Measurements from ENCODE around the gene NPEPPS.

NPEPPS gene

GRCh38 chr17:47634870-47635269 lies 104.0 kb downstream of the NPEPPS start:
- no peak for DNase-seq

- DNase-seq: no peak
These were observed 104.8 kb downstream of the NPEPPS start for GRCh38 chr17:47635734-47636133.

DNA sequence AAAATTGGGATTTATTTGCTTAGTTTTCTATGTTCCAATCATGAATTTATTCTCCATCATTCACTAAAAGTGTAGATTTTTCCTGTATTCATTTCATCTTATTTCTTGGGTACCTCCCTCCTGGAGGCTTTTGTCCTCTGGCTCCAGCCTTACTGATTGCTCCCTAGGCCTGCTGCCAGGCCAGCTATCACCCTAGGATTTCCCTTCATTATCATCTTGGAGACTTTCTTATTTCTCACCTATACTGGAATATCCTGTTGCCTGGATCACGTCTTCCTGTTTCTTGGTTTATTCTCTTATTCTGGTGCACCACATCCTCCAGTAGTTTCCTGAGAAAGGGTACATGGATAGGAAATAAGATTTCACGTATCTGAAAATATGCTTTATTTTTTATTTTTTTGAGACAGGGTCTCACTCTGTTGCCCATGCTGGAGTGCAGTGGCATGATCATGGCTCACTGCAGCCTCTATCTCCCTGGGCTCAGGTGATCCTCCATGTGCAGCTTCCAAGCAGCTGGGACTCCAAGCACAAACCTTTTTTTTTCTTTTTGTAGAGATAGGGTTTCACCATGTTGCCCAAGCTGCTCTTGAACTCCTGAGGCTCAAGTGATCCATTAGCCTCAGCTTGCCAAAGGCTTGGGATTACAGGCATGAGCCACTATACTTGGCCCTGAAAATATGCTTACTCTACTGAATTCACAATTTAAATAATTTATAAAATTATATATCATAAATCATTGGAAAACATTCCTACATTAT lies 105.5 kb downstream of the NPEPPS start:
- no peak for DNase-seq

- no peak for DNase-seq
These were observed 108.0 kb downstream of the NPEPPS start for GRCh38 chr17:47638903-47639302.

GRCh38 chr17:47640076-47640475 lies 109.2 kb downstream of the NPEPPS start:
- DNase-seq: no peak

DNA sequence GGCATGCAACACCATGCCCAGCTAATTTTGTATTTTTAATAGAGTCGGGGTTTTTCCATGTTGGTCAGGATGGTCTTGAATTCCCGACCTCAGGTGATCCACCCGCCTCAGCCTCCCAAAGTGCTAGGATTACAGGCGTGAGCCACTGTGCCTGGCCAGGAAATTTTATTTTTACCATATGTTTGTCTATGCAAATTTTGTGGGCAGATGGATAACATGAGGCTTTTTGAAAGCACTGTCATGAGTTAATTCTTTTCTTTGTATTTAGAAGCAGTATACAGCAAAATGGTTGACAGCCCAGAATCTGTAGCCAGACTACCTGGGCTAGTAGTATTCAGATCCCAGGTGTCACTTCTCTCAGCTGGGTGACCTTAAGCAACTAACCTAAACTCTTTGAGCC lies 110.3 kb downstream of the NPEPPS start:
- no peak for DNase-seq

GRCh38 chr17:47643116-47643515 lies 112.2 kb downstream of the NPEPPS start:
- no peak for DNase-seq

DNA sequence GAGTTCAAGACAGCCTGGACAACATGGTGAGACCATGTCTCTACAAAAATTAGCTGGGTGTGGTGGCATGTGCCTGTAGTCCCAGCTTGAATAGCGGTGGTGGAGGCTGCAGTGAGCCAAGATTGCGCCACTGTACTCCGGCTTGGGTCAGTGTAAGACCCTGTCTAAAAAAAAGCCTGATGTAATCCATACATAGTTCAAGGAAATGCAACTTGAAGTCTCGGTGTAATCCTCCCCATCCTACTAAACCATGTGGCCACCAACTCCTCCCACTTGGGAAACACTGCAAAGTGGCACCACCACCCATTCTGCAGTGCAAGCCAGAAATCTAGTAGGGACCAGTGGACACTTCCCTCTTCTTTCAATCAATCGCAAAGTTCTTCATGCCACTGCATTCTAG lies 113.4 kb downstream of the NPEPPS start:
- DNase-seq: no peak

- DNase-seq: peak; percentile 100
These were observed 118.5 kb downstream of the NPEPPS start, which contains the start of gene KPNB1 for GRCh38 chr17:47649153-47649971. KPNB1 (plus strand) TSS chr17:47649919; CDS start chr17:47650245, 326 bp downstream.

DNA sequence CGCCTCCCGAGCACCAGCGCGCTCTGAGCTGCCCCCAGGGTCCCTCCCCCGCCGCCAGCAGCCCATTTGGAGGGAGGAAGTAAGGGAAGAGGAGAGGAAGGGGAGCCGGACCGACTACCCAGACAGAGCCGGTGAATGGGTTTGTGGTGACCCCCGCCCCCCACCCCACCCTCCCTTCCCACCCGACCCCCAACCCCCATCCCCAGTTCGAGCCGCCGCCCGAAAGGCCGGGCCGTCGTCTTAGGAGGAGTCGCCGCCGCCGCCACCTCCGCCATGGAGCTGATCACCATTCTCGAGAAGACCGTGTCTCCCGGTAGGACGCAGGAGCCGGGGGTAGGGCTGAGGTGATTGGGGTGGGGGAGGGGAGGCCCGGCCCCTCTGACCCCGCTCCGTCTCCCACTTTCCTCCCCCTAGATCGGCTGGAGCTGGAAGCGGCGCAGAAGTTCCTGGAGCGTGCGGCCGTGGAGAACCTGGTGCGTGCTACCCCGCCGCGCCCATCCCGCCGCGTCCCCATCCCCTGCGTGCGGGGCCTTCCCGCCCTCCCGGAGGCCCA lies 119.1 kb downstream of the NPEPPS start:
- no peak for DNase-seq

GRCh38 chr17:47650525-47651522 lies 119.9 kb downstream of the NPEPPS start:
- peak; percentile 98 for DNase-seq

DNA sequence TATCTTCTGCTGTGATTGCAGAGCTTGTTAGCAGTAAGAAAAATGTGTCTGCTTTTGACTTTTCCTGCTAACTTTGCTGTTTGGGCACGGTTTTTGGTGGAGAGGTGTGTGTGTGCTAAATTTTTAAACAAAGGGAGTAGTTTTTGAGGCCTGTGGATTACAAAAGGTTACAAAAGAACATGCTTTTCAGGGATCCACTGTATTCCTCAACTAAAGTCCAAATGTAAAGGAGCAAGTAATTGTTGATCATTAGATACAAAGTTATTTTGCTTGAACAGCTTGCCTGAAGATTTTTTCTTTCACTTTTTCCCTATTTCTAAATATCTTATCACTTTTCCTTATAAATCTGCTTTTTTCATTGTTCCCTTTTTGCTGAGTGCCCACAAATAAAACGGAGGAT lies 120.8 kb downstream of the NPEPPS start:
- no peak for DNase-seq

- no peak for DNase-seq
These were observed 121.7 kb downstream of the NPEPPS start for GRCh38 chr17:47652570-47652969.

DNA sequence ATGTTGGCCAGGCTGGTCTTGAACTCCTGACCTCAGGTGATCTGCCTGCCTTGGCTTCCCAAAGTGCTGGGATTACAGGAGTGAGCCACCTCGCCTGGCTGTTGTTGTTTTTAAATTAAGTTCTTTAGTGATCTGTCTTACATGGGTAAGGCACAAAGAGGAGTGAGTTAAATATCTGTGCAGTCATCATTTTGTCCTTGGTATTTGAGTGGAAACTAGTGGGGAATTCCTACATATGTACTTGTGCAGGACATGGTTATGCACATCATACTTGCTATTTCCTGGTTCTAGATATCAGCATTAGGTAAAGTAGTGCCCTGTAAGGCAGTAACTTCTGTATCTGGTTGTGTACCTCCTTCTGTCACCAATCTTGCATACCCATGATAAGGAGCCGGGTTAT lies 122.5 kb downstream of the NPEPPS start:
- no peak for DNase-seq

- DNase-seq: no peak
These were observed 124.1 kb downstream of the NPEPPS start for GRCh38 chr17:47654991-47655390.

DNA sequence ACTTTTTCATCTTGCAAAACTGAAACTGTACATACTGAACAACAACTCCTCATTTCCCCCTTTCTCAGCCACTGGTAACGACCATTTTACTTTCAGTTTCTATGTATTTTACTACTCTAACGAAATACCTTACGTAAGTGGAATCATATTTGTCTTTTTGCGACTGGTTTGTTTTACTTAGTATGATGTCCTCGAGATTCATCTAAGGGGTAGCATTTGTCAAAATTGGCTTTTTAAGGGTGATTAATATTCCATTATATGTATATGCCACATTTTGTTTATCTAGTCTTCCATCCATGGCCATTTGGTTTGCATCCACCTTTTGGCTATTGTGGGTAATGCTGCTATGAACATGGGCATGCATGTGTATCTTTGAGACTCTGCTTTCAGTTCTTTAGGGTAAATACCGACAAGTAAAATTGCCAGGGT lies 129.2 kb downstream of the NPEPPS start:
- DNase-seq: no peak

DNA sequence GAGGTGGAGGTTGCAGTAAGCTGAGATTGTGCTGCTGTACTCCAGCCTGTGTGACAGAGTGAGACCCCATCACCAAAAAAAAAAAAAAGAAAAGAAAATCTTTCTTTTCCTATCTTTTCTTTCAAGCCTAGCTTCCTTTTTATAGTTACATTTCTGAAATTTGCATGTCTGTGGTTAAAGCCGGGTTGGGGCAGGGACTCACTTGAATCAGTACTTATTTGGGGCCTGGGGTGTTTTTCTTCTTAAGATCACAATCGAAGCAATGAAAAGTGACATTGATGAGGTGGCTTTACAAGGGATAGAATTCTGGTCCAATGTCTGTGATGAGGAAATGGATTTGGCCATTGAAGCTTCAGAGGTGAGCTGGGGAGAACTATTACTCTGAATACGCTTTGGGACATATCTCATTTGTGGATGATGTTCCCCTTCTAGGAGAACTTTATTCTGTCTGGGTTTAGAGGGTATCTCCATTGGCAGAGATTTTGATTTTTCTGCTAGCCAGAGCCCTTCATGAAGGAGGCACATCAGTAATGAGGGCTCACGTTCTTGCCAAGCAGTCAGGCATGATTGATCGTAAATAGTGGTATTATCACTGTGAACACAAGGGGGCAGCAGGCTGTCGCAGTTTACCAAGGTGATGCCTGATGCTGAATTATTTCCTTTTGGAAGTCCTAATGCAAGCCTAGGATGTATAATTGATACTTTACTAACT lies 133.2 kb downstream of the NPEPPS start:
- peak; percentile 37 for DNase-seq

DNA sequence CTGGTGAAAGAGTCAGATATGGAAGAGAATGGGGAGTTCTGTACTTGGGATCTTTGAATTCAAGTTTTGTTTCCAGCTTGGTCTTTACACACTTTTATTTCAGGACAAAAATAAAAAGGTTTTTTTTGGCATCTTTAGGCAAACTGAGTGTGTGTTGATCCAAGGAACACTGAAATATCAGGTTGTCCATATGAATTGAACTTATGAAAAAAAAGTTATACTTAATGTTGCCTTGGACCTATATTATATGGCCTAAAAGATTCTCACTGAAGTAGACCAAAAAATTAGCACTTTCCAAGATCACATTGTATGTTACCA lies 133.7 kb downstream of the NPEPPS start:
- no peak for DNase-seq

DNA sequence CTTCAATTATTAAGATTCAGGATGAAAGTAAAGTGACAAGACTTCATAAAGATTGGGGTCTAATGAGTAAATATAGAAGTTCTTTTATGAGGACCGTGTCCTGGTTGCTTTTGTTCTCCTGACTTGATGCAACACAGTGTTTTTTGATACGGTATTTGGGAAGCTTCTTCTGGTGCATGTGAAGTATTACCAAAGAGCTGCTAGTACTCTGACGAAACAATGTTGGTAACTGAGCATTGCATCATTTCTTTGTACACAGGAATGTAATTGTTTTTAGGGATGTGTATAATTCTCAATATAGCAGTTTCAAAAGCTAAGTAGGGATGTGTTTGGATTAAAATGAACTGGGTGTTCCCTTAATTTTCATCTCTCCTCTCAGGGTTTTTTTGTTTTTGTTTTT lies 134.7 kb downstream of the NPEPPS start:
- DNase-seq: no peak

- DNase-seq: no peak
These were observed 138.2 kb downstream of the NPEPPS start for GRCh38 chr17:47669081-47669480.

DNA sequence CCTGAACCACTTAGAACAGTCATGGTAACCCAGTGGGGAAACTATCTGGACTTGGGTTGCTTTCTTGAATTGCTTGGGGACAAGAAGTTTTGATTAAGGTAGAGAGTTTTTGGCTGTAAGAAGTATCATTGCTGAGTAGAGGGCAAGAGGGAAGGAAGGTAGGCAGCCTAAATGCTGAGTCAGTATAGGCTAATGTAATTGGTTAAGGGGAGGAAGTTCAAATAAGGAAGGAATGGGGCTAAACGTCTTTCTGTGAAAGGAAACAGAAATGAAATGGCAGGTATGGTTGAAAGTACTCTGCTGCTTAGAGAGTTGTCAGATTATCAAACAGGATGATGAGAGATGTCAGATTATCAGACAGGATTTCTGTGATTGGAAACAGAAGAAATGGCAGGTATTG lies 139.2 kb downstream of the NPEPPS start:
- DNase-seq: no peak

Data from NCI-H345 (cell line).